Measurements from ENCODE around the gene HDAC2. TPM values are rescaled to one million over a fixed set of nuclear protein-coding genes. Genes with fewer than 3 reads are reported as not detected.
"Not testable (repeated sequence)": the region's sequence is repeated elsewhere in the genome, so short reads cannot be mapped to it uniquely, and the experiment has no call there.

The HDAC2 gene
- total RNA-seq, 1 donor from 2014 or later: 276 TPM

DNA sequence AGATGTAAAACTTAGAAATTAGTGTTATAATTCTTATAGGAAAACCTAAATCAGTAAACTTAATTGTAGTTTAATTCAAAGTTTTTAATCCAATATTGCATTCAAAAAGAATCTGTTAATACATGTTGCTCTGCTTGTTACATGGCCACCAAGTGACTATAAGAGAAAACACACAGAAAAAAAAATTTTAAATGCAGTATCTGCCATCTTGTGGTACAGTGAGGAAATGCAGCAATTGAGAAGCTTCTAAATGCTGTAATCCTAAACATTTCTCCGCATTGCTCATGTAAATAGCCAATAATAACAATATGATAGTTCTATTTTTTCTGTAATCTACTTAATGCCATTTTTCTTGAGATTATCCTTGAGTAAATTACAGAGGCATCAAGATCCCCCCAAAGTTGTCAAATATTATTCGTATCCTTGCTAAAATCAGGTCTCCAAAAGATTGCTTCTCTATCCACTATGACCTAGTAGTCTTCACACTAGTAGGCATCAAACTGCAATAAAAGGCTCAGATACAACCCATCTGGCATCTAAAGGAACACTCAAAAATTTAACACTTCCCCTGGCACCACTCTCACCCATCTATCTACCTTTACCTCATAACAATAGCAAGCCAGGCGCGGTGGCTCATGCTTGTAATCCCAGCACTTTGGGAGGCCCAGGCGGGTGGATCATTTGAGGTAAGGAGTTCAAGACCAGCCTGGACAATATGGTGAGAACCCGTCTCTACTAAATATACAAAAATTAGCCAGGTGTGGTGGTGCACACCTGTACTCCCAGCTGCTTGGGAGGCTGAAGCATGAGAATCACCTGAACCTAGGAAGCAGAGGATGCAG lies 34.6 kb downstream of the HDAC2 start:
- no peak for DNase-seq (ENCODE audit: low spot score in 2 of 2, unreplicated experiment in 2 of 2)
- H3K36me3 Mint-ChIP-seq: peaks cover 34% of the 10 kb centered on the region
- no peak overlapping the region for H3K27ac Mint-ChIP-seq
- no peaks in the 10 kb centered on the region for H3K27me3 Mint-ChIP-seq (ENCODE audit: low read depth)
- TF ChIP-seq, protein P1, sequence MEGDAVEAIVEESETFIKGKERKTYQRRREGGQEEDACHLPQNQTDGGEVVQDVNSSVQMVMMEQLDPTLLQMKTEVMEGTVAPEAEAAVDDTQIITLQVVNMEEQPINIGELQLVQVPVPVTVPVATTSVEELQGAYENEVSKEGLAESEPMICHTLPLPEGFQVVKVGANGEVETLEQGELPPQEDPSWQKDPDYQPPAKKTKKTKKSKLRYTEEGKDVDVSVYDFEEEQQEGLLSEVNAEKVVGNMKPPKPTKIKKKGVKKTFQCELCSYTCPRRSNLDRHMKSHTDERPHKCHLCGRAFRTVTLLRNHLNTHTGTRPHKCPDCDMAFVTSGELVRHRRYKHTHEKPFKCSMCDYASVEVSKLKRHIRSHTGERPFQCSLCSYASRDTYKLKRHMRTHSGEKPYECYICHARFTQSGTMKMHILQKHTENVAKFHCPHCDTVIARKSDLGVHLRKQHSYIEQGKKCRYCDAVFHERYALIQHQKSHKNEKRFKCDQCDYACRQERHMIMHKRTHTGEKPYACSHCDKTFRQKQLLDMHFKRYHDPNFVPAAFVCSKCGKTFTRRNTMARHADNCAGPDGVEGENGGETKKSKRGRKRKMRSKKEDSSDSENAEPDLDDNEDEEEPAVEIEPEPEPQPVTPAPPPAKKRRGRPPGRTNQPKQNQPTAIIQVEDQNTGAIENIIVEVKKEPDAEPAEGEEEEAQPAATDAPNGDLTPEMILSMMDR (IDR thresholded peaks at IDR 0.05; ENCODE audit: unreplicated experiment): peak; percentile 79
- H3K4me1 Mint-ChIP-seq: no peaks in the 10 kb centered on the region
- no peak overlapping the region for H3K4me3 Mint-ChIP-seq
- H3K9me3 Mint-ChIP-seq: no peaks in the 10 kb centered on the region

DNA sequence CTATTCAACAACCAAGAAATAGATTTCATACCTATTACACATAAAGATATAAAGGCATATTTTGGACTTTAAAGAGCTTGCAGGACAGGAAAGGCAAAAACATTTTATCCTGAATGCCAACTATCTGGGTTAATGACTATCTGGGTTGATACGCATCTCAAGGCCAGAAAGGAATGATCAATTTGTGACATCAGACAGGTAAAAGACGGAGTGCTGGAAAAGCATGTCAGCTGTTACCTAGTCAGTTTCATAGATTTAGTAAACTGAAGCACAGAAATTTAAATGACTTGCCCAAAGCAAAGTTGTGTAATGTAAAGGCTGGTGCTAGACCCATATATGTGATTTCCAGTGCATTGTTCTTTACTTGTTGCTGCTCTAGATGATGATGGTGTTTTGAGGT lies 36.8 kb downstream of the HDAC2 start:
- H3K4me1 Mint-ChIP-seq: no peaks in the 10 kb centered on the region
- TF ChIP-seq, protein P1 (IDR thresholded peaks at IDR 0.05; ENCODE audit: unreplicated experiment): no peak
- DNase-seq (ENCODE audit: low spot score in 2 of 2, unreplicated experiment in 2 of 2): no peak
- H3K9me3 Mint-ChIP-seq: peaks cover 14% of the 10 kb centered on the region
- no peak overlapping the region for H3K4me3 Mint-ChIP-seq
- H3K27ac Mint-ChIP-seq: no peak overlapping the region
- no peaks in the 10 kb centered on the region for H3K27me3 Mint-ChIP-seq (ENCODE audit: low read depth)
- peaks cover 45% of the 10 kb centered on the region for H3K36me3 Mint-ChIP-seq

DNA sequence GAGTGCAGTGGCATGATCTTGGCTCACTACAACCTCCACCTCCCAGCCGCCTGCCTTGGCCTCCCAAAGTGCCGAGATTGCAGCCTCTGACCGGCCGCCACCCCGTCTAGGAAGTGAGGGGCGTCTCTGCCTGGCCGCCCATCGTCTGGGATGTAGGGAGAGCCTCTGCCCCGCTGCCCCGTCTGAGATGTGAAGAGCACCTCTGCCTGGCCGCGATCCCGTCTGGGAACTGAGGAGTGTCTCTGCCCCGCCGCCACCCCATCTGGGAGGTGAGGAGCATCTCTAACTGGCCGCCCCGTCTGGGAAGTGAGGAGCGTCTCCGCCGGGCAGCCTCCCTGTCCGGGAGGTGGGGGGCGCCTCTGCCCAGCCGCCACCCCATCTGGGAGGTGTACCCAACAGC lies 39.0 kb downstream of the HDAC2 start:
- H3K27me3 Mint-ChIP-seq (ENCODE audit: low read depth); H3K4me1 Mint-ChIP-seq; H3K27ac Mint-ChIP-seq; H3K4me3 Mint-ChIP-seq; DNase-seq (ENCODE audit: low spot score in 2 of 2, unreplicated experiment in 2 of 2): not testable (repeated sequence)
- Mint-ChIP-seq H3K9me3 (peaks cover 23% of the 10 kb centered on the region), H3K36me3 (peaks cover 38% of the 10 kb centered on the region)

DNA sequence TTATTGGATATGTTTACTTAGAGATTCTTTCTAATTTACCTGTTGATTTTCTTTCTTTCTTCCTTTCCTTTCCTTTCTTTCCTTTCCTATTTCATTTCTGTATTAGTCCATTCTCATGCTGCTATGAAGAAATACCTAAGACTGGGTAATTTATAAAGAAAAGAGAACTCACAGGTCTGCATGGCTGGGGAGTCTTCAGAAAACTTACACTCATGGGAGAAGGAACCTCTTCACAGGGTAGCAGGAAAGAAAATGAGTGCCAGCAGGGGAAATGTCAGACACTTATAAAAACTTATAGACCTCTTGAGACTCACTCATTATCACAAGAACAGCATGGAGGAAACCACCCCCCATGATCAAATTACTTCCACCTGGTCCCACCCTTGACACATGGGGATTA lies 40.8 kb downstream of the HDAC2 start:
- no peaks in the 10 kb centered on the region for H3K27me3 Mint-ChIP-seq (ENCODE audit: low read depth)
- H3K4me1 Mint-ChIP-seq: peaks cover 6% of the 10 kb centered on the region
- H3K27ac Mint-ChIP-seq: no peak overlapping the region
- H3K4me3 Mint-ChIP-seq: no peak overlapping the region
- TF ChIP-seq, protein P1 (IDR thresholded peaks at IDR 0.05; ENCODE audit: unreplicated experiment): no peak
- peaks cover 23% of the 10 kb centered on the region for H3K9me3 Mint-ChIP-seq
- peaks cover 36% of the 10 kb centered on the region for H3K36me3 Mint-ChIP-seq
- no peak for DNase-seq (ENCODE audit: low spot score in 2 of 2, unreplicated experiment in 2 of 2)

DNA sequence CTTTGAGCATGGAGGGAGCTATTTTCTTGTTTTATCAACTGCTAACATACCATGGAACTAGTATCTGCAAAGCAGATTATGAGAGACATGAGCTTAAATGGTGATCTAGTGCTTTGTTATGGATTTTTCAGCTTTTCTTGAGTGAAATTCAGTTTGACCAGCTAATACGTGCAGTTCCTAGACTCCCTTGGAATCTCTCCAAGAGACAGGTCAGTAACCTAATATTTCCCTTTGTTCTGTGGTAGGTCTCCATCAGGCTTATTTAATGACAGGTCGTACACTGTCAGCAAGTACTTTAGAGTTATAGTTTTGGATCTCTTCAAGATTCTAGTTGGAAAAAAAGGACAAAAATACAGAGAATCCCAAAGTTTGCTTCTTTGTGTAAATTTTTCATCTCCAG lies 43.9 kb downstream of the HDAC2 start:
- TF ChIP-seq, protein P1 (IDR thresholded peaks at IDR 0.05; ENCODE audit: unreplicated experiment): no peak
- Mint-ChIP-seq H3K4me3 (no peak overlapping the region), H3K4me1 (peaks cover 9% of the 10 kb centered on the region), H3K27me3 (ENCODE audit: low read depth) (no peaks in the 10 kb centered on the region), H3K27ac (no peak overlapping the region), H3K9me3 (peaks cover 23% of the 10 kb centered on the region), H3K36me3 (peaks cover 22% of the 10 kb centered on the region)
- no peak for DNase-seq (ENCODE audit: low spot score in 2 of 2, unreplicated experiment in 2 of 2)

DNA sequence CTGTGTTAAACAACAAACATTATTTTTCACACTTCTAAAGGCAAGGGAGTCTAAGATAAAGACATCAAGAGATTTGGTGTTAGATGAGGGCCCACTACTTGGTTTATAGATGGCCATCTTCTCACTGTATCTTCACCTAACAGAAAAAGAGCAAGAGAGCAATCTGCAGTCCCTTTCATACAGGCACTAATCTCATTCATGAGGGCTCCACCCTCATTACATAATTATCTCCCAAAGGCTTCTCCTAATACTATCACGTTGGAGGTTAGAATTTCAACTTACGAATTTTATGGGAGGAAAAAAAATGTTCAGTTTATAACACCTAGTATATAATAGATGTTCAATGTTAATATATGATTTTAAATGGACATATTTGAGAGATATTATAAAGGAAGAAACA lies 45.6 kb downstream of the HDAC2 start:
- H3K4me3 Mint-ChIP-seq: no peak overlapping the region
- no peak overlapping the region for H3K27ac Mint-ChIP-seq
- peaks cover 11% of the 10 kb centered on the region for H3K36me3 Mint-ChIP-seq
- H3K4me1 Mint-ChIP-seq: peaks cover 9% of the 10 kb centered on the region
- H3K9me3 Mint-ChIP-seq: peaks cover 22% of the 10 kb centered on the region
- TF ChIP-seq, protein P1 (IDR thresholded peaks at IDR 0.05; ENCODE audit: unreplicated experiment): no peak
- no peak for DNase-seq (ENCODE audit: low spot score in 2 of 2, unreplicated experiment in 2 of 2)
- no peaks in the 10 kb centered on the region for H3K27me3 Mint-ChIP-seq (ENCODE audit: low read depth)
